ENCODE measurements around the gene GPAT3.

The GPAT3 gene

GRCh38 chr4:83636930-83637329 lies 101.0 kb downstream of the GPAT3 start:
- Histone ChIP-seq H3K4me3 (ENCODE audit: low read length) (no peak overlapping the region), H3K4me1 (ENCODE audit: control insufficient read depth, low read length) (no peaks in the 10 kb centered on the region), H3K4me2 (ENCODE audit: low read length) (no peak overlapping the region), H4K20me1 (ENCODE audit: control insufficient read depth, insufficient read depth, low read depth, low read length) (no peaks in the 10 kb centered on the region), H3K9me3 (ENCODE audit: control insufficient read depth, insufficient read depth, low read length) (no peaks in the 10 kb centered on the region), H3K79me2 (ENCODE audit: control insufficient read depth, low read length) (no peaks in the 10 kb centered on the region), H3F3A (ENCODE audit: control insufficient read depth, insufficient read depth) (no peaks in the 10 kb centered on the region), H3K36me3 (ENCODE audit: control insufficient read depth, low read length) (no peaks in the 10 kb centered on the region), H3K9me2 (replicated peaks; ENCODE audit: control insufficient read depth, low read length) (no peaks in the 10 kb centered on the region), H3K27me3 (ENCODE audit: control insufficient read depth, low read length) (peaks cover 5% of the 10 kb centered on the region), H3K27ac (ENCODE audit: low read depth, low read length) (no peak overlapping the region)
- no peak for TF ChIP-seq EZH2phosphoT487 (IDR thresholded peaks at IDR 0.05; ENCODE audit: borderline replicate concordance, low read length)
- no peak for TF ChIP-seq CTCF (IDR thresholded peaks at IDR 0.05; ENCODE audit: low read depth, low read length, poor library complexity, severe bottlenecking)

- H3F3A ChIP-seq (ENCODE audit: control insufficient read depth, insufficient read depth) = no peaks in the 10 kb centered on the region
- no peak for TF ChIP-seq EZH2phosphoT487 (IDR thresholded peaks at IDR 0.05; ENCODE audit: borderline replicate concordance, low read length)
- peak; percentile 88 for TF ChIP-seq CTCF (IDR thresholded peaks at IDR 0.05; ENCODE audit: low read depth, low read length, poor library complexity, severe bottlenecking)
Measured at GRCh38 chr4:83639849-83640493, 104.1 kb downstream of the GPAT3 start.

GRCh38 chr4:83643036-83643435 lies 107.1 kb downstream of the GPAT3 start:
- no peaks in the 10 kb centered on the region; the same call in 1 of the 2 replicates for H3K27me3 ChIP-seq (ENCODE audit: control insufficient read depth, low read length)
- no peaks in the 10 kb centered on the region for H3F3A ChIP-seq (ENCODE audit: control insufficient read depth, insufficient read depth)
- H3K4me1 ChIP-seq (ENCODE audit: control insufficient read depth, low read length) = no peaks in the 10 kb centered on the region
- no peaks in the 10 kb centered on the region for H4K20me1 ChIP-seq (ENCODE audit: control insufficient read depth, insufficient read depth, low read depth, low read length)
- no peaks in the 10 kb centered on the region for H3K9me2 ChIP-seq (replicated peaks; ENCODE audit: control insufficient read depth, low read length)
- no peaks in the 10 kb centered on the region for H3K36me3 ChIP-seq (ENCODE audit: control insufficient read depth, low read length)
- H3K4me3 ChIP-seq (ENCODE audit: low read length) = no peak overlapping the region
- H3K4me2 ChIP-seq (ENCODE audit: low read length) = no peak overlapping the region
- no peak for TF ChIP-seq CTCF (IDR thresholded peaks at IDR 0.05; ENCODE audit: low read depth, low read length, poor library complexity, severe bottlenecking)
- no peak for TF ChIP-seq EZH2phosphoT487 (IDR thresholded peaks at IDR 0.05; ENCODE audit: borderline replicate concordance, low read length)
- no peaks in the 10 kb centered on the region for H3K9me3 ChIP-seq (ENCODE audit: control insufficient read depth, insufficient read depth, low read length)
- no peaks in the 10 kb centered on the region for H3K79me2 ChIP-seq (ENCODE audit: control insufficient read depth, low read length)
- no peak overlapping the region for H3K27ac ChIP-seq (ENCODE audit: low read depth, low read length)

More at GRCh38 chr4:83639849-83640493, 104.1 kb downstream of the GPAT3 start:
- H3K4me1 ChIP-seq (ENCODE audit: control insufficient read depth, low read length) = no peaks in the 10 kb centered on the region
- H3K79me2 ChIP-seq (ENCODE audit: control insufficient read depth, low read length) = no peaks in the 10 kb centered on the region
- no peak overlapping the region for H3K27ac ChIP-seq (ENCODE audit: low read depth, low read length)
- no peaks in the 10 kb centered on the region for H3K9me2 ChIP-seq (replicated peaks; ENCODE audit: control insufficient read depth, low read length)
- no peaks in the 10 kb centered on the region for H3K9me3 ChIP-seq (ENCODE audit: control insufficient read depth, insufficient read depth, low read length)
- no peak overlapping the region for H3K4me2 ChIP-seq (ENCODE audit: low read length)
- no peaks in the 10 kb centered on the region for H4K20me1 ChIP-seq (ENCODE audit: control insufficient read depth, insufficient read depth, low read depth, low read length)
- H3K27me3 ChIP-seq (ENCODE audit: control insufficient read depth, low read length) = no peaks in the 10 kb centered on the region; the same call in 1 of the 2 replicates
- H3K36me3 ChIP-seq (ENCODE audit: control insufficient read depth, low read length) = no peaks in the 10 kb centered on the region
- no peak overlapping the region for H3K4me3 ChIP-seq (ENCODE audit: low read length)
